ENCODE data around the gene CLIP4.
"Not testable (repeated sequence)": the region's sequence is repeated elsewhere in the genome, so short reads cannot be mapped to it uniquely, and the experiment has no call there.

The CLIP4 gene

GRCh38 chr2:29100564-29100963 is 14.7 kb upstream of the CLIP4 start:
- DNase-seq (ENCODE audit: low read depth in 3 of 3, low spot score in 1 of 3) = no peak

- no peak for DNase-seq (ENCODE audit: low read depth in 3 of 3, low spot score in 1 of 3)
These were observed 10.5 kb upstream of the CLIP4 start for GRCh38 chr2:29104688-29105087.

GRCh38 chr2:29105375-29105774 is 9.8 kb upstream of the CLIP4 start:
- no peak for DNase-seq (ENCODE audit: low read depth in 3 of 3, low spot score in 1 of 3)

- DNase-seq (ENCODE audit: low read depth in 3 of 3, low spot score in 1 of 3) = no peak
These were observed 9.0 kb upstream of the CLIP4 start for GRCh38 chr2:29106256-29106655.

GRCh38 chr2:29106980-29107388 is 8.2 kb upstream of the CLIP4 start:
- no peak for DNase-seq (ENCODE audit: low read depth in 3 of 3, low spot score in 1 of 3)

GRCh38 chr2:29107547-29107946 is 7.7 kb upstream of the CLIP4 start:
- not testable (repeated sequence) for DNase-seq (ENCODE audit: low read depth in 3 of 3, low spot score in 1 of 3)

- no peak for DNase-seq (ENCODE audit: low read depth in 3 of 3, low spot score in 1 of 3)
These were observed 7.0 kb upstream of the CLIP4 start for GRCh38 chr2:29108225-29108624.

GRCh38 chr2:29109246-29109645 is 6.0 kb upstream of the CLIP4 start:
- DNase-seq (ENCODE audit: low read depth in 3 of 3, low spot score in 1 of 3) = no peak

GRCh38 chr2:29110916-29111535 is 4.2 kb upstream of the CLIP4 start:
- DNase-seq (ENCODE audit: low read depth in 3 of 3, low spot score in 1 of 3) = no peak

GRCh38 chr2:29112379-29112778 is 2.8 kb upstream of the CLIP4 start:
- DNase-seq (ENCODE audit: low read depth in 3 of 3, low spot score in 1 of 3) = no peak

- DNase-seq (ENCODE audit: low read depth in 3 of 3, low spot score in 1 of 3) = no peak
These were observed 2.1 kb upstream of the CLIP4 start for GRCh38 chr2:29113027-29113686.

- DNase-seq (ENCODE audit: low read depth in 3 of 3, low spot score in 1 of 3) = no peak
These were observed 1.3 kb upstream of the CLIP4 start for GRCh38 chr2:29113891-29114321.

GRCh38 chr2:29114586-29114945 is 649 bp upstream of the CLIP4 start:
- DNase-seq (ENCODE audit: low read depth in 3 of 3, low spot score in 1 of 3) = no peak

- DNase-seq (ENCODE audit: low read depth in 3 of 3, low spot score in 1 of 3) = peak in 2 of 3 donors; percentile 20 to 28
These were observed 874 bp downstream of the CLIP4 start for GRCh38 chr2:29115797-29116781.

GRCh38 chr2:29117636-29118303 is 2.6 kb downstream of the CLIP4 start:
- no peak for DNase-seq (ENCODE audit: low read depth in 3 of 3, low spot score in 1 of 3)

- DNase-seq (ENCODE audit: low read depth in 3 of 3, low spot score in 1 of 3) = no peak
These were observed 4.0 kb downstream of the CLIP4 start for GRCh38 chr2:29119211-29119610.

- no peak for DNase-seq (ENCODE audit: low read depth in 3 of 3, low spot score in 1 of 3)
These were observed 5.6 kb downstream of the CLIP4 start for GRCh38 chr2:29120846-29121245.

- DNase-seq (ENCODE audit: low read depth in 3 of 3, low spot score in 1 of 3) = no peak
These were observed 8.6 kb downstream of the CLIP4 start for GRCh38 chr2:29123617-29124349.

GRCh38 chr2:29124504-29124903 is 9.3 kb downstream of the CLIP4 start:
- DNase-seq (ENCODE audit: low read depth in 3 of 3, low spot score in 1 of 3) = no peak

- no peak for DNase-seq (ENCODE audit: low read depth in 3 of 3, low spot score in 1 of 3)
These were observed 14.5 kb downstream of the CLIP4 start for GRCh38 chr2:29129586-29130281.

All from stimulated activated CD4-positive, alpha-beta T cell treated with anti-CD3 and anti-CD28 coated beads, TNF-alpha, amount 100 ng/mL, for 1 hour (primary cell).